ENCODE results near the gene SNRNP48. TPM values are rescaled to one million over a fixed set of nuclear protein-coding genes. Genes with fewer than 3 reads are reported as not detected.

The SNRNP48 gene
- total and polyA plus RNA-seq, 2 donors (not counting 3 experiments of a cell fraction or from before 2014, with no cell fraction given), result 4.2 to 13.2 TPM

- TF ChIP-seq CTCF (IDR thresholded peaks at IDR 0.05; ENCODE audit: extremely low read depth in 1 of 2, insufficient read depth in 1 of 2, low read depth in 1 of 2, low read length in 2 of 2), result no peak
- Histone ChIP-seq H3K27me3 (ENCODE audit: control insufficient read depth in 2 of 2, insufficient read depth in 2 of 2, low read length in 2 of 2) (peaks cover 3 to 14% of the 10 kb centered on the region in 2 experiments), H3K9me3 (replicated peaks; ENCODE audit: control insufficient read depth, insufficient read depth, low read length) (no peaks in the 10 kb centered on the region), H2AFZ (ENCODE audit: low read depth, low read length) (no peak overlapping the region), H3K9me1 (replicated peaks; ENCODE audit: control insufficient read depth, extremely low read depth, insufficient read depth, low read length) (no peaks in the 10 kb centered on the region), H3K36me3 (ENCODE audit: control insufficient read depth in 2 of 2, extremely low read depth in 1 of 2, insufficient read depth in 2 of 2, low read length in 2 of 2) (no peaks in the 10 kb centered on the region), H3K79me2 (ENCODE audit: control insufficient read depth, insufficient read depth, low read length) (no peaks in the 10 kb centered on the region), H3K9ac (replicated peaks; ENCODE audit: extremely low read depth, insufficient read depth, low read length) (no peak overlapping the region), H3K4me1 (ENCODE audit: control insufficient read depth, extremely low read depth, insufficient read depth, low read length) (no peaks in the 10 kb centered on the region), H3K27ac (ENCODE audit: insufficient read depth, low read depth, low read length) (no peak overlapping the region), H3K4me3 (replicated peaks in 1 of 3; ENCODE audit: insufficient read depth in 1 of 3, low read depth in 1 of 3, low read length in 3 of 3) (no peak overlapping the region), H3K4me2 (ENCODE audit: insufficient read depth, low read length) (no peak overlapping the region), H4K20me1 (replicated peaks; ENCODE audit: control insufficient read depth, extremely low read depth, insufficient read depth, low read length) (no peaks in the 10 kb centered on the region)
- ChIA-PET CTCF (no interaction called here), POLR2A (no interaction called here)
- dilution Hi-C loops (cut with MboI; ENCODE audit: extremely low pct_ligation_motif_present, low sequenced_read_pairs) (no loop called here), intact Hi-C loops (cut with micrococcal nuclease) (no loop called here)
- DNase-seq (ENCODE audit: low read depth, low spot score) (no peak), FAIRE-seq (no peak)
- BruUV-seq (replicated peaks), result no TSS peak
These were observed 68.5 kb downstream of the SNRNP48 start for GRCh38 chr6:7658543-7658942.

- POLR2A ChIA-PET, result no interaction called here
- Histone ChIP-seq H3K36me3 (ENCODE audit: control insufficient read depth in 2 of 2, extremely low read depth in 1 of 2, insufficient read depth in 2 of 2, low read length in 2 of 2) (no peaks in the 10 kb centered on the region), H3K9me1 (replicated peaks; ENCODE audit: control insufficient read depth, extremely low read depth, insufficient read depth, low read length) (no peaks in the 10 kb centered on the region), H3K4me1 (ENCODE audit: control insufficient read depth, extremely low read depth, insufficient read depth, low read length) (no peaks in the 10 kb centered on the region), H3K9me3 (replicated peaks; ENCODE audit: control insufficient read depth, insufficient read depth, low read length) (no peaks in the 10 kb centered on the region), H4K20me1 (replicated peaks; ENCODE audit: control insufficient read depth, extremely low read depth, insufficient read depth, low read length) (no peaks in the 10 kb centered on the region), H3K27ac (ENCODE audit: insufficient read depth, low read depth, low read length) (no peak overlapping the region), H3K9ac (replicated peaks; ENCODE audit: extremely low read depth, insufficient read depth, low read length) (no peak overlapping the region), H2AFZ (ENCODE audit: low read depth, low read length) (no peak overlapping the region), H3K4me2 (ENCODE audit: insufficient read depth, low read length) (no peak overlapping the region), H3K79me2 (ENCODE audit: control insufficient read depth, insufficient read depth, low read length) (no peaks in the 10 kb centered on the region), H3K27me3 (ENCODE audit: control insufficient read depth in 2 of 2, insufficient read depth in 2 of 2, low read length in 2 of 2) (peaks cover 6 to 12% of the 10 kb centered on the region in 2 experiments), H3K4me3 (replicated peaks in 1 of 3; ENCODE audit: insufficient read depth in 1 of 3, low read depth in 1 of 3, low read length in 3 of 3) (no peak overlapping the region)
- dilution Hi-C loops (cut with MboI; ENCODE audit: extremely low pct_ligation_motif_present, low sequenced_read_pairs), result no loop called here
- no peak for TF ChIP-seq JUN (IDR thresholded peaks at IDR 0.05; ENCODE audit: borderline replicate concordance, insufficient read depth, insufficient read length, low read depth)
- no peak for TF ChIP-seq POLR2AphosphoS5 (IDR thresholded peaks at IDR 0.05; ENCODE audit: insufficient read depth, low read depth, low read length)
- TF ChIP-seq EZH2 (IDR thresholded peaks at IDR 0.05; ENCODE audit: borderline replicate concordance, low read depth, low read length, severe bottlenecking), result no peak
- TF ChIP-seq GATA2 (IDR thresholded peaks at IDR 0.05; ENCODE audit: insufficient read depth, insufficient read length, low read depth, low read length), result no peak
- no peak for TF ChIP-seq MAX (IDR thresholded peaks at IDR 0.05; ENCODE audit: insufficient read depth, insufficient read length)
- no peak for TF ChIP-seq MYC (IDR thresholded peaks at IDR 0.05; ENCODE audit: low read depth, low read length)
- no peak for TF ChIP-seq POLR2A (IDR thresholded peaks at IDR 0.05; ENCODE audit: low read depth, low read length)
- no peak for TF ChIP-seq CTCF (IDR thresholded peaks at IDR 0.05; ENCODE audit: extremely low read depth in 1 of 2, insufficient read depth in 1 of 2, low read depth in 1 of 2, low read length in 2 of 2)
- CTCF ChIA-PET, result interaction anchor here (1.4 kb wide), 1 partner anchor 9 kb away, joined by 3 read pairs; no protein-coding TSS in a partner anchor
- BruUV-seq (replicated peaks), result no TSS peak
- DNase-seq (ENCODE audit: low read depth, low spot score) (no peak), FAIRE-seq (no peak)
- intact Hi-C loops (cut with micrococcal nuclease), result no loop called here
These were observed 71.4 kb downstream of the SNRNP48 start for GRCh38 chr6:7661364-7661763.

Measured in endothelial cell of umbilical vein (primary cell).